Measurements from ENCODE around the gene PRSS53. TPM values are rescaled to one million over a fixed set of nuclear protein-coding genes. Genes with fewer than 3 reads are reported as not detected.
A peak's percentile ranks its signal among the peaks of the same experiment; 100 is the strongest.

PRSS53 gene
- total RNA-seq, 1 experiment from 2014 or later: 2.8 TPM

- Histone ChIP-seq H2AK5ac (ENCODE audit: insufficient read length, low read length) (no peak overlapping the region), H4K91ac (ENCODE audit: insufficient read length, low read depth, low read length) (no peak overlapping the region), H2BK5ac (ENCODE audit: insufficient read length, low read length) (no peak overlapping the region), H2BK20ac (ENCODE audit: low read depth, low read length, poor library complexity, severe bottlenecking) (no peak overlapping the region), H2AFZ (ENCODE audit: low read length) (no peak overlapping the region), H2BK12ac (ENCODE audit: insufficient read length, low read depth, low read length) (no peak overlapping the region), H2BK120ac (ENCODE audit: low read depth, low read length, poor library complexity, severe bottlenecking) (no peak overlapping the region), H3K14ac (ENCODE audit: insufficient read depth, low read length) (no peak overlapping the region), H4K5ac (ENCODE audit: insufficient read length, low read depth, low read length) (no peak overlapping the region), H3K79me1 (ENCODE audit: insufficient read depth, low read depth, low read length, poor library complexity, severe bottlenecking) (no peaks in the 10 kb centered on the region), H3K4ac (ENCODE audit: low read depth, low read length) (no peak overlapping the region), H3K27me3 (ENCODE audit: insufficient read depth, low read length) (no peaks in the 10 kb centered on the region), H3K9ac (ENCODE audit: extremely low read depth, insufficient read length, low read length) (no peak overlapping the region), H2BK15ac (ENCODE audit: low read depth, low read length) (no peak overlapping the region), H3K23ac (ENCODE audit: insufficient read length, low read depth, low read length) (no peak overlapping the region), H4K20me1 (ENCODE audit: control insufficient read depth, insufficient read depth, insufficient read length) (peaks cover 4% of the 10 kb centered on the region), H3K79me2 (ENCODE audit: insufficient read depth, low read length) (no peaks in the 10 kb centered on the region), H3K9me3 (ENCODE audit: control insufficient read depth, low read depth, low read length) (no peaks in the 10 kb centered on the region), H4K8ac (replicated peaks; ENCODE audit: insufficient read length, low read depth, low read length) (no peak overlapping the region), H3T11ph (ENCODE audit: low read length) (no peak overlapping the region), H3K18ac (ENCODE audit: insufficient read length, low read depth, low read length) (no peak overlapping the region), H3K23me2 (ENCODE audit: insufficient read length, low read depth, low read length, poor library complexity, severe bottlenecking) (no peaks in the 10 kb centered on the region), H3K56ac (ENCODE audit: insufficient read length, low read depth, low read length) (no peak overlapping the region), H3K27ac (ENCODE audit: insufficient read length, low read depth, low read length) (no peak overlapping the region), H3K4me1 (ENCODE audit: insufficient read depth, low read length) (no peaks in the 10 kb centered on the region), H3K4me2 (ENCODE audit: insufficient read depth, insufficient read length, low read length) (no peak overlapping the region)
- no peaks in the 10 kb centered on the region for H3K27me3 Mint-ChIP-seq (ENCODE audit: low read depth)
- TF ChIP-seq CTCF (conservative IDR thresholded peaks at IDR 0.05): no peak
- H3K4me1 Mint-ChIP-seq: peaks cover 0 to 3% of the 10 kb centered on the region in 2 experiments; a peak in 1 of 4 replicates
- WGBS (ENCODE audit: extremely low coverage, insufficient read length, low lambda C conversion rate): no CpG with 5 or more reads among the region's 9 CpGs
- no peaks in the 10 kb centered on the region for H3K9me3 Mint-ChIP-seq
- no peak overlapping the region for H3K27ac Mint-ChIP-seq
- no peak overlapping the region for H3K4me3 Mint-ChIP-seq
- H3K36me3 Mint-ChIP-seq (ENCODE audit: insufficient read depth in 1 of 3, low read depth in 3 of 3): peaks cover 20 to 44% (median 42%) of the 10 kb centered on the region in 3 experiments; a peak in 6 of 7 replicates
- peak; percentile 14 for DNase-seq
Observed at GRCh38 chr16:31083081-31083480, 5.7 kb downstream of the PRSS53 start.

All from H9 (cell line).